ENCODE measurements around the gene SLC2A11.
"Not testable (repeated sequence)": the region's sequence is repeated elsewhere in the genome, so short reads cannot be mapped to it uniquely, and the experiment has no call there.

The SLC2A11 gene

GRCh38 chr22:23847310-23847920, 10.3 kb upstream of the SLC2A11 start:
- DNase-seq (ENCODE audit: low spot score), result no peak

DNA sequence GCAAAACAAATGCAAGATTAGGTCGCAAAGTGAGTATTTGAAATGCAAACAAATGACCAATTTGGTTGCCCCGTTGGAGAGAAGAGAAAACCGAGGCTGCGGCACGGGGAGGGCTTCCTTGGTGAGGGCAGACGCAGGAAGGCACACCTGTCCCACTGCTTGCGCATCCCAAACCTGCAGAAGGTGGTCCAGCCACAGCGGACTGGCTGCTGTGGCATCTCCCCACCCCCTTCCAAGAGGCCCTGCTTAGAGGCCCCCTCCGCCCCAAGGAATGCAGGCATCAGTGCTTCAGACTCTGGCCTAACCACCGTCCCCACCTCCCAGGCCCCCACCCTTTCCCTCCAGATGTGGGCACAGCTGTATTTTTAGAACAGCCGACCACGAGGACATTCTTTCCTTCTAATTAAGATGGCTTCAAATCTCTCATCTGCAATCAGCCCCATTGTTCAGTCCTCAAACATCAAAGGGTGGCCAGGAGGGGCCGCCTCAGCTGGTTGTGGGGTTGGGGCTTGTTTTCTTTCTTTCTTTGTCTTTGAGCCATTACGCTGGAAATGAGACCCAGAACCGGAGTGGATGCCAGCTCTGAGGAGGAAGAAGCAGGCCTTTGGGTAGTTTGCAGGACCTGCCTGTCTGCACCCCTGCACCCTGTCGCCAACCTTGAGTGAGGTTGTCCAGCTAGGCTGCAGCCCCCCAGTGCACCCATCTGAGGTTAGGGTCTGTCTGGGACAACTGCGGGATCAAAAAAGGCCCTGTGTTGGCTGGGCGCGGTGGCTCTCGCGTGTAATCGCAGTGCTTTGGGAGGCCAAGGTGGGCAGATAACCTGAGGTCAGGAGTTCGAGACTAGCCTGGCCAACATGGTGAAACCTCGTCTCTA, 9.4 kb upstream of the SLC2A11 start:
- no peak for DNase-seq (ENCODE audit: low spot score)

DNA sequence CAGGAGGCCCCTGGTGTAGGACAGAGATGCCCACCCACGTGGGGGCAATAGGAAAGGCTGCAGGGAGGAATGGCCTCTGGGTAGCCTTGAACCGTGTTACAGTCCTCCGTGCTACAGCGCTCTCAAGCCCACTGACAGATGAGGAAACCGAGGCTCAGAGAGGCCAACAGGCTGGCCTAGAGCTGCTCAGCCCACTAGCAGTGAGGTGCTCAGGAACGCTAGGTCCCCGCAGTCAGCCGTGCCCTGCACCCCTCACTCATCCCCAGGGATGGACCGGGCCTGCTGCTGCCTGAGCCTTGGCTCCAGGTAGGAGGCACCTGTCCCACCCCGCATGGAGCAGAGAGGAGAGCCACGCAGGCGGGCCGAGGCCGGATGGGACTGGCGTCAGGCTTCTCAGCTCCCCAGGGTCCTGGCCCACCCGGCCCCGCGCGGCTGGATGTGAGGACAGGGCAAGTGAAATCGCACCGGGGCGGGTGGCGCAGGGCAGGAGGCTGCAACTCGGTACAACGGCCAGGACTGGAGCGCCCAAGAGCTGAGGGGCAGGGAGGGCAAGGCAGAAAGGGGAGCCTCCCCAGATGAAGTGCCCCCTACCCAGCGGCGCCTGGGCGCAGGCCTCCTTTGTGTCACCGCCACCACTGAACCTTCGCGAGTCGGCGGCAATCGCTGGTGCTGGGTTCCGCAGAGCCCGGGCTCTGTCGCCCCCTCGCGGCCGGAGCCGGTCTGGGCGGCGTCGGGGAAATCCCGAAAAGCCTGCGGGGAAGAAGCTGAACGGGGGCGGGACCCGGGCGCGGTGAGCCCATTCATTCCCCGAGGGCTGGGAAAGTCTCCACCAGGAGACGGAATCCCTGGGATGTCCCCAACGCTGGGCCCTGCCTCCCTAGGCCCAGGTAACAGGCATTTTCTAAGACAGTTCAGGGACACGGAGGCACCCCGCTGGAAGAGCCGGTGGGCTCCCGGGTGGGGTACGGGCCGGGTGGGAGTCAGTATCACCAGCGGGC, 8.4 kb upstream of the SLC2A11 start:
- peak; percentile 96 for DNase-seq (ENCODE audit: low spot score)

DNA sequence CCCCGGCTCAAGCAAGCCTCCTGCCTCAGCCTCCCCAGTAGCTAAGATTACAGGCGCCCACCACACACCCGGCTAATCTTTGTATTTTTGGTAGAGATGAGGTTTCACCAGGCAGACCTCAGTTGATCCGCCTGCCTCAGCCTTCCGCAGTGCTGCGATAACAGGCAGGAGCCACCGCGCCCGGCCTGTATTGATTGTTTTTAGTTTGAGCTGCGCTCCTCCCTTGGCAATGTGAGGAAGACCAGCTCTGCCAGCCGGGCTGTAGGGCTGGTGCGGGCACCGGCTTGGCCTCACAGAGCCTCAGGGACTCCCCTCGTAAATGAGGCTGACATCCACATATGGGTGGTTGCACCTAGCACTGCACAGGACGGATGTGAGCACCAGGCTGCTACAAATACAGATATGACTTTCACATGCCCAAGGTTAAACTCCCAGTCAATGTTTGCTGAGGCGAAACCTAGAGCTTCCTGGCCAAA, 7.5 kb upstream of the SLC2A11 start:
- DNase-seq (ENCODE audit: low spot score), result no peak

DNA sequence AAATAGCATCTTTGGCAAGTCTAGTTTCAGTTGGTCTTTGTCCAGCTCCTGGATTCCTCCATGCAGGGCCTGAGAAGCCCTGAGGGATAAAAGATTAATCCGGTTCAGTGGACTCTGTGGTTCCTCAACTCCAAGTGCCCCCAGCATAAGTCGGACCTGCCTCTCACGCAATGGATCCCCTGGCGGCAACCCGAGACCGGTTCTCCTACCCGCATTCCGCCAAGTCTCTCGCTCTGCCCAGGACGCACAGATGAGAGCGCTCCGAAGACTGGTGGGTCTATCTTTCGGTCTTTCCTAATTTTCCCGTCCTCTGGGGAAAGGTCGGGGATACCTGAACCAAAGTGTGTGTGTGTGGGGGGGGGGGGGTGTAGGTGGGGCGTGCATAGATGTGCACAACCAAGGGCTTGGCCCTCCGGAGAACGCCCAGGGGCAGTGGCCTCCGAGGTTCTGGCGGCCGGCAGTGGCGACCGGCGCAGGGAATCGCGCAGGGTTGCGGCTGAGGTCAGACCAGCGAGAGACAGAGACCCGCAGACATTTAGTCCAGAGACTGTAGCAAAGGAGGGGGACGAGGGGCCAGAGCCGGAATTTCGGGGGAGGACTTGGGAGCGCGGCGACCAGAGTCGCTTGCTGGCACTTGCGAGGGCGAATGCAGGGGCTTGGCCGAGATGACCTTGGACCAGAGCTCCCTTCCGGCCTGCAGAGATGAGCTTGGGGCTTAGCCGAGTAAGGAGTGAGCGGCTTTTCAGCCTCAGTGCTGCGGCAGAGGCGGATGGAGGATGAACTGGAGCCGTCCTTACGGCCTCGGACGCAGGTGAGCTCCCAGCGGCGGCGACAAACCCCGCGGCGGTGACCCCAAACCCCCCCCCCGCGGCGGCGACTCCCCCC, 712 bp upstream of the SLC2A11 start:
- peak; percentile 83 for DNase-seq (ENCODE audit: low spot score)

DNA sequence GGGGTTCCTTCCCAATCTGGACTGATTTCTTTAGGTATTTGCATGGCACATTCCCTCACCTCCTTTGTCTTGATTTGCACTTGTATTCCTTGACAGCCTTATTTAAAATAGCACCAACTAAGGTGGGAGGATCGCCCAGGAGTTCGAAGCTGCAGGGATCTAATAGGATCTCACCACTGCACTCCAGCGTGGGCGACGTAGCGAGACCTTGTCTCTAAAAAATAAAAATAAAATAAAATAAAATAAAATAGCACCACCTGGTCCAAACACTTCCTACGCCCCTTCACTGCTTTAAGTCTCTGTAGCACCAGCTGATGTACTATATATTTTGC, 775 bp downstream of the SLC2A11 start:
- DNase-seq (ENCODE audit: low spot score), result no peak

DNA sequence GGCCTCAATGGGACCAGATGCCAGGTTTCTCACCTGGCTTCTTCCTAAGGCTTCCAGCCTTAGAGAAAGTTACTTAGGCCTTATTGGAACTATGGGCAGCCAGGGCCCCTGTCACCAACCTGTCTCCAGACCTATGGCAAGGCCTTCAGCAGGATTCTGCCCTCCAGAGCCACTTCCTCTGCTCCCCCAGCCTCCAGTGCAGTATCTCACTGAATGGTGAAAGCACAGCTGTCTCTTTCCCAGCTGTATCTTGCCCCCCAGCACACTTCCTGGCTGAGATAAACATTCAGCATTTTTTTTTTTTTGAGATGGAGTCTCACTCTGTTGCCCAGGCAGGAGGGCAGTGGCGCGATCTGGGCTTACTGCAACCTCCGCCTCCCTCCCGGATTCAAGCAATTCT, 1.5 kb downstream of the SLC2A11 start:
- DNase-seq (ENCODE audit: low spot score), result no peak

- DNase-seq (ENCODE audit: low spot score), result not testable (repeated sequence)
Measured at GRCh38 chr22:23860187-23860586, 2.5 kb downstream of the SLC2A11 start.

- DNase-seq (ENCODE audit: low spot score), result no peak
Measured at GRCh38 chr22:23862103-23862502, 4.4 kb downstream of the SLC2A11 start.

GRCh38 chr22:23864499-23865154, 7.0 kb downstream of the SLC2A11 start:
- DNase-seq (ENCODE audit: low spot score), result not testable (repeated sequence)

DNA sequence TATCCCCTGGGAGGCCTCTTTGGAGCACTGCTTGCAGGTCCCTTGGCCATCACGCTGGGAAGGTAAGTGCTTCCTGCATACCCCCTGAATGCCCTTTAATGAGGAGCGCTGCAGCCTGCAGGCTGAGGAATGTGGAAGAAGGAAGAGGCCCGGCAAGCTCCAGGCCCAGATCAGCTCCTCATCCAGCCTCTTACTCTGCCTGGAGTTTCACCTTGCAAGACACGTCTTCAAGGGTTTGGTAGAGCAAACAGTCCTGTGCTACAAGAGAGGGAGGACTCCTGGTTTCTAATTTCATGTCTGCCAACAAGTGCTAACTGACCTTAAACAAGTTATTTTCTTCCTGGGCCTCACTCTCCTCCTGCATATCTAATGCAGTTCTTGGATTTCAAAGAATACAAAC, 10.9 kb downstream of the SLC2A11 start:
- DNase-seq (ENCODE audit: low spot score), result no peak

GRCh38 chr22:23874871-23875270, 17.2 kb downstream of the SLC2A11 start:
- DNase-seq (ENCODE audit: low spot score), result no peak

- DNase-seq (ENCODE audit: low spot score), result no peak
Measured at GRCh38 chr22:23875801-23876200, 18.1 kb downstream of the SLC2A11 start.

GRCh38 chr22:23877566-23877965, 19.9 kb downstream of the SLC2A11 start:
- DNase-seq (ENCODE audit: low spot score), result no peak

DNA sequence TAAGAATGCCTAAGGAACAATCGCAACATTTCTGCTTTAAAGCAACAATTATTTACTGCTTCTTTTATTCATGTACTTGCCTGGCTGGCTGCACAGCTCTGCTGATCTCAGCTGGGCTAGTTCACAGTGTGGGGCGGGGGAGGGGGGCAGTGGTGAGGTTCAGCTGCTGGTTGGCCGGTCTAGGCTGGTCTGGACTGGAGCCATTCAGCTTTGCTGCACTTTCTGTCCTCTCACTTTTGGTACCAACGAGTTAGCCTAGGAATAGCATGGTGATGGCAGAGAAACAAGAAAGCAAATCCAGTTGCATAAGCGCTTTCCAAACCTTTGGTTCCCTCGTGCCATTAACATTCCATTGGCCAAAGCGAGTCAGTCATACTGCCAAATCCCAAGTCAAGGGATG, 20.5 kb downstream of the SLC2A11 start:
- DNase-seq (ENCODE audit: low spot score), result no peak

DNA sequence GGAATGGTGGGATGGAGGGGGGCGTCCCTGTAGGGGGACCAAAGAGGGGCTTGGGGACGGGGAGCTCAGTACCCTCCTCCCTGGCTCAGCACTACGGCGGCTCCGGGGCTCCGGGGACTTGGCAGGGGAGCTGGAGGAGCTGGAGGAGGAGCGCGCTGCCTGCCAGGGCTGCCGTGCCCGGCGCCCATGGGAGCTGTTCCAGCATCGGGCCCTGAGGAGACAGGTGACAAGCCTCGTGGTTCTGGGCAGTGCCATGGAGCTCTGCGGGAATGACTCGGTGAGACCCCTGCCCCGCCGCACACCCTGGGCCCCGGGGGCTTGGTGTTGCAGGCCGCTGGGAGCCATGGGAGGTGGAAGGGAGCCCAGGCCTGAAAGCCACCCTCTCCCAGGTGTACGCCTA, 24.7 kb downstream of the SLC2A11 start:
- DNase-seq (ENCODE audit: low spot score), result no peak

GRCh38 chr22:23883658-23884057, 26.0 kb downstream of the SLC2A11 start:
- no peak for DNase-seq (ENCODE audit: low spot score)

DNA sequence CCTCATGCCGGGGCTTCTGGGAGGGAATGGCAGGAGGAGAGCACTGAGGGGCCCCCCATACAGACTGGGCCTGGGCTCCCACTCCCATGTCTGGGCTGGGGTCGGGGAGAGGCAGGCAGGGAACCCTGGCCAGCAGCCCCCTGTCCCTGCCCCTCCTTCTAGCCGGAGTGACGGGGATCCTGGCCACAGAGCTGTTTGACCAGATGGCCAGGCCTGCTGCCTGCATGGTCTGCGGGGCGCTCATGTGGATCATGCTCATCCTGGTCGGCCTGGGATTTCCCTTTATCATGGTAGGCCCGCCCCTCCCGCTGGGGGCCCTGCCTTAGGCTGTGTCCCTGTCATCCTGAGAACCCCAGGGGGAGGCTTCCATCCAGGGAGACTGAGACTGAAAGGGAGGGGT, 26.5 kb downstream of the SLC2A11 start:
- DNase-seq (ENCODE audit: low spot score), result no peak

DNA sequence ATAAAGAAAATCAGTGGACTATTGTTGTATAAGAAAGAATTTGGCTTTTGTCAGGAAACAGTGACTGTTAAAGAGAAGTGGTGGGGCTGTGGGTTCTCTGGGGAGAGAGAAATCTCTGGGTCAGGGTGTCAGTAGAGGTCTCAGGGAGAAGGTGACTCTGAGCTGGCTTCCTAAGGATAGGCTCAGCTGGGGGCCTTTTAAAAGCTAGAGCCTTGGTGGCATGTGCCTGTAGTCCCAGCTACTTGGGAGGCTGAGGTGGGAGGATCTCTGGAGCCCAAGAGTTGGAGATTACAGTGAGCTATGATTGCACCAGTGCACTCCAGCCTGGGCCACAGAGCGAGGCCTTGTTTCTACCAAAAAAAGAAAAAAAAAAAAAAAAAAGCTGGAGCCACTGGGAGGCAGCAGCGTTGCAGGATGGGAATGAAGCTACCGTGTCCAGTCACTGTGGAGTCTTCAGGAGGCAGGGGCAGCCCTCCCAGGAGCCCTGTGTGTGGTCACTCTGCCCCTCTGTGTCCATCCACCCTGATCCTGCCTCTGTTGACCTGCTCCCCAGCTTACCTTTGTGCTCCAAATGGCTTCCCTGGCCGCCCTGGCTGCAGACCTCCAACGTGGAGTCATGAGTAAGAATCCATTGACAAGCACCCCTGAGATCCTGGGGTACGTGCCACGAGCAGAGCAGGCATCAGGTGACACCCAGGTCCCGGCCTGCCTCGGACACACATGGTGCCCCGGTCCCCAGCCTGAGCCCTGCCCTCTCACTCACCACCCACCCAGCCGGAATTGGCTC, 31.1 kb downstream of the SLC2A11 start:
- DNase-seq (ENCODE audit: low spot score), result peak; percentile 54

DNA sequence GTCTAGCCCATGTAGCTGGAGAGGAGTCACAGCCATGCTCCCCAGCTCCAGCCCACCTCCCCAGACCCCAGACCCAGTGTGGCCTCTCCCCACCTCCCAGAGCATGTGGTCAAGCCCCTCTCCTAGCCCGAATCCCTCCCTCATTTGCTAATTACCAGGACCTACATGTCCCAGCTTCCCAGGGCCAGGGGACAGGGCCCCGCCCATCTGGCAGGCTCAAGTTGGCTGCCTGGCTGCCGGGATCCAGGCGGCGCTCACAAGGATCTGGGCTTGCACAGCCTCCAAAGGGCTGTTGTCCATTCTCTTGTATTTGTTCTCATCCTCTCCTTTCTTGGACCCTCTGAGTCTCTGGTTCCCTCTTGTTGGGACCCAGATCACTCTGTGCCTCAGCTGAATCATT, 31.9 kb downstream of the SLC2A11 start:
- no peak for DNase-seq (ENCODE audit: low spot score)
